ENCODE data around the gene ERN2. TPM values are rescaled to one million over a fixed set of nuclear protein-coding genes. Genes with fewer than 3 reads are reported as not detected.

The ERN2 gene
- total and polyA plus RNA-seq, 2 of the 13 experiments (the other 11 are each of a cell fraction or from before 2014, with no cell fraction given): 2.2 to 3.5 TPM

GRCh38 chr16:23678430-23679273 lies 34.4 kb downstream of the ERN2 start, which contains the start of gene PLK1 (continued):
- TF ChIP-seq PREB (CRISPR knock-in tag; IDR thresholded peaks at IDR 0.05) (no peak), ZNF280D (CRISPR knock-in tag; IDR thresholded peaks at IDR 0.05) (peak; percentile 17; the same call in 1 of the 2 replicates), ZBTB7A (CRISPR knock-in tag; IDR thresholded peaks at IDR 0.05) (peak; percentile 51; the same call in 1 of the 2 replicates), CHCHD3 (CRISPR knock-in tag; IDR thresholded peaks at IDR 0.05) (peak; percentile 100), TRIM24 (CRISPR knock-in tag; IDR thresholded peaks at IDR 0.05) (peak; percentile 46; the same call in 1 of the 2 replicates), ZNF496 (CRISPR knock-in tag; IDR thresholded peaks at IDR 0.05; ENCODE audit: insufficient replicate concordance) (peak; percentile 97), DPF2 (CRISPR knock-in tag; IDR thresholded peaks at IDR 0.05; ENCODE audit: borderline replicate concordance, low read depth) (no peak), HOXA3 (CRISPR knock-in tag; IDR thresholded peaks at IDR 0.05) (peak; percentile 88), ZNF468 (CRISPR knock-in tag; IDR thresholded peaks at IDR 0.05) (peak; percentile 100), SALL2 (CRISPR knock-in tag; IDR thresholded peaks at IDR 0.05) (peak; percentile 79; the same call in 1 of the 2 replicates), RXRB (CRISPR knock-in tag; IDR thresholded peaks at IDR 0.05; ENCODE audit: borderline replicate concordance) (peak; percentile 62; the same call in 1 of the 2 replicates), ZNF687 (CRISPR knock-in tag; IDR thresholded peaks at IDR 0.05) (peak; percentile 98), TRAFD1 (CRISPR knock-in tag; IDR thresholded peaks at IDR 0.05; ENCODE audit: borderline replicate concordance) (no peak), ZNF879 (CRISPR knock-in tag; IDR thresholded peaks at IDR 0.05) (no peak), BCL6 (CRISPR knock-in tag; IDR thresholded peaks at IDR 0.05) (peak; percentile 61; the same call in 1 of the 2 replicates), ELF4 (CRISPR knock-in tag; IDR thresholded peaks at IDR 0.05; ENCODE audit: borderline replicate concordance) (0 out of 2 replicates have a peak, but pooled peaks have one; percentile 29), ZNF766 (CRISPR knock-in tag; IDR thresholded peaks at IDR 0.05; ENCODE audit: borderline replicate concordance) (peak; percentile 84; the same call in 1 of the 2 replicates), CHD4 (IDR thresholded peaks at IDR 0.05; ENCODE audit: borderline replicate concordance, low read length) (no peak; the same call in 1 of the 2 replicates)

Data from HepG2 (cell line).